Rectal smooth muscle tissue (tissue), 1 donor: Measurements from ENCODE around the gene HOXA1.

Experiments used
- H3K27ac ChIP-seq: one replicate; pipeline ENCODE4 v1.7.0; 2013; ENCODE audit warnings: low read depth, low read length, inconsistent platforms
- H3K27me3 ChIP-seq: one replicate; pipeline ENCODE4 v1.7.0; 2013; ENCODE audit warnings: low read length; ENCODE audit not compliant: control insufficient read depth, insufficient read depth
- H3K36me3 ChIP-seq: one replicate; pipeline ENCODE4 v1.7.0; 2013; ENCODE audit warnings: low read length; ENCODE audit not compliant: control insufficient read depth, insufficient read depth
- H3K4me1 ChIP-seq: one replicate; pipeline ENCODE4 v1.7.0; 2013; ENCODE audit warnings: low read length; ENCODE audit not compliant: control insufficient read depth, insufficient read depth
- H3K4me3 ChIP-seq: one replicate; pipeline ENCODE4 v1.7.0; 2013; ENCODE audit warnings: low read length
- H3K9ac ChIP-seq: one replicate; pipeline ENCODE4 v1.7.0; 2013; ENCODE audit warnings: low read length

HOXA1 gene

GRCh38 chr7:27079234-27079975, 16.4 kb downstream of the HOXA1 start:
- H3K27ac ChIP-seq: no peak overlapping the region

GRCh38 chr7:27078616-27079233, 17.1 kb downstream of the HOXA1 start:
- Histone ChIP-seq H3K27ac (no peak overlapping the region), H3K4me3 (no peak overlapping the region), H3K36me3 (no peaks in the 10 kb centered on the region), H3K27me3 (no peaks in the 10 kb centered on the region), H3K4me1 (no peaks in the 10 kb centered on the region), H3K9ac (no peak overlapping the region)

More at GRCh38 chr7:27079234-27079975, 16.4 kb downstream of the HOXA1 start:
- Histone ChIP-seq H3K4me1 (no peaks in the 10 kb centered on the region), H3K36me3 (no peaks in the 10 kb centered on the region), H3K27me3 (no peaks in the 10 kb centered on the region), H3K4me3 (no peak overlapping the region), H3K9ac (no peak overlapping the region)

- Histone ChIP-seq H3K36me3 (no peaks in the 10 kb centered on the region), H3K4me3 (no peak overlapping the region), H3K27me3 (no peaks in the 10 kb centered on the region), H3K27ac (no peak overlapping the region), H3K9ac (no peak overlapping the region), H3K4me1 (no peaks in the 10 kb centered on the region)
Measured at GRCh38 chr7:27073076-27073475, 22.7 kb downstream of the HOXA1 start.

- no peaks in the 10 kb centered on the region for H3K36me3 ChIP-seq
- H3K4me1 ChIP-seq: no peaks in the 10 kb centered on the region
- no peak overlapping the region for H3K27ac ChIP-seq
- no peak overlapping the region for H3K4me3 ChIP-seq
- H3K27me3 ChIP-seq: no peaks in the 10 kb centered on the region
- no peak overlapping the region for H3K9ac ChIP-seq
Measured at GRCh38 chr7:27071622-27072390, 24.0 kb downstream of the HOXA1 start.

- no peaks in the 10 kb centered on the region for H3K36me3 ChIP-seq
Measured at GRCh38 chr7:27068259-27068658, 27.5 kb downstream of the HOXA1 start.

GRCh38 chr7:27066148-27066547, 29.7 kb downstream of the HOXA1 start:
- Histone ChIP-seq H3K36me3 (no peaks in the 10 kb centered on the region), H3K27ac (no peak overlapping the region), H3K9ac (no peak overlapping the region), H3K27me3 (peaks cover 2% of the 10 kb centered on the region), H3K4me3 (no peak overlapping the region), H3K4me1 (no peaks in the 10 kb centered on the region)

More at GRCh38 chr7:27068259-27068658, 27.5 kb downstream of the HOXA1 start:
- Histone ChIP-seq H3K27me3 (peaks cover 2% of the 10 kb centered on the region), H3K27ac (no peak overlapping the region), H3K9ac (no peak overlapping the region), H3K4me3 (no peak overlapping the region), H3K4me1 (no peaks in the 10 kb centered on the region)

- H3K36me3 ChIP-seq: no peaks in the 10 kb centered on the region
- H3K4me3 ChIP-seq: no peak overlapping the region
- H3K27ac ChIP-seq: no peak overlapping the region
- H3K9ac ChIP-seq: no peak overlapping the region
- peaks cover 2% of the 10 kb centered on the region for H3K27me3 ChIP-seq
- no peaks in the 10 kb centered on the region for H3K4me1 ChIP-seq
Measured at GRCh38 chr7:27065709-27066108, 30.1 kb downstream of the HOXA1 start.

GRCh38 chr7:27064661-27065060, 31.1 kb downstream of the HOXA1 start:
- H3K9ac ChIP-seq: no peak overlapping the region
- H3K27ac ChIP-seq: no peak overlapping the region
- no peak overlapping the region for H3K4me3 ChIP-seq
- H3K27me3 ChIP-seq: peaks cover 2% of the 10 kb centered on the region
- no peaks in the 10 kb centered on the region for H3K4me1 ChIP-seq
- no peaks in the 10 kb centered on the region for H3K36me3 ChIP-seq

GRCh38 chr7:27064159-27064558, 31.6 kb downstream of the HOXA1 start:
- Histone ChIP-seq H3K9ac (no peak overlapping the region), H3K4me1 (no peaks in the 10 kb centered on the region), H3K36me3 (no peaks in the 10 kb centered on the region), H3K27ac (no peak overlapping the region), H3K27me3 (peaks cover 2% of the 10 kb centered on the region), H3K4me3 (no peak overlapping the region)

GRCh38 chr7:27062946-27063345, 32.9 kb downstream of the HOXA1 start:
- no peaks in the 10 kb centered on the region for H3K4me1 ChIP-seq
- H3K4me3 ChIP-seq: no peak overlapping the region
- no peak overlapping the region for H3K9ac ChIP-seq
- H3K27me3 ChIP-seq: peaks cover 2% of the 10 kb centered on the region
- no peak overlapping the region for H3K27ac ChIP-seq
- no peaks in the 10 kb centered on the region for H3K36me3 ChIP-seq

- Histone ChIP-seq H3K27me3 (no peaks in the 10 kb centered on the region), H3K4me1 (no peaks in the 10 kb centered on the region), H3K4me3 (no peak overlapping the region), H3K9ac (no peak overlapping the region), H3K27ac (no peak overlapping the region), H3K36me3 (no peaks in the 10 kb centered on the region)
Measured at GRCh38 chr7:27053153-27053552, 42.6 kb downstream of the HOXA1 start.

- Histone ChIP-seq H3K27ac (no peak overlapping the region), H3K4me1 (no peaks in the 10 kb centered on the region), H3K36me3 (no peaks in the 10 kb centered on the region)
Measured at GRCh38 chr7:27051451-27051850, 44.3 kb downstream of the HOXA1 start.

More at GRCh38 chr7:27051451-27051850, 44.3 kb downstream of the HOXA1 start:
- Histone ChIP-seq H3K27me3 (no peaks in the 10 kb centered on the region), H3K9ac (no peak overlapping the region), H3K4me3 (no peak overlapping the region)
